Esophagus muscularis mucosa (tissue), 4 donors: ENCODE data around the gene CAMKMT. TPM values are rescaled to one million over a fixed set of nuclear protein-coding genes. Genes with fewer than 3 reads are reported as not detected.

Experiments used
- DNase-seq: peaks from one replicate; pipeline ENCODE4 v3.0.0-alpha.2; 2017; ENCODE audit errors: extremely low spot score
- H3K27ac ChIP-seq, 4 donors: fragments of 200-600 bp; sonication (generic); replicated peaks in 1 of 4; 1 replicate in 3 of 4; 2 replicates in 1 of 4; pipeline ENCODE4 v1.5.1; 2016 to 2019; ENCODE audit warnings: mild to moderate bottlenecking in 1 of 4
- H3K27me3 ChIP-seq, 4 donors: fragments of 200-600 bp; sonication (generic); one replicate each; pipeline versions ENCODE4 v1.5.1 to v1.6.0; 2016 to 2019
- H3K36me3 ChIP-seq, 4 donors: fragments of 200-600 bp; sonication (generic); one replicate each; pipeline ENCODE4 v1.5.1; 2016 to 2019
- H3K4me1 ChIP-seq, 4 donors: fragments of 200-600 bp; sonication (generic); one replicate each; pipeline ENCODE4 v1.5.1; 2016 to 2019
- H3K4me3 ChIP-seq, 4 donors: fragments of 200-600 bp; sonication (generic); 1 replicate in 2 of 4; 2 replicates in 2 of 4; pipeline ENCODE4 v1.5.1; 2016 to 2019; ENCODE audit warnings: mild to moderate bottlenecking in 4 of 4, moderate library complexity in 1 of 4
- H3K9me3 ChIP-seq, 4 donors: fragments of 200-600 bp; sonication (generic); 1 replicate in 3 of 4; 2 replicates in 1 of 4; pipeline ENCODE4 v1.5.1; 2016 to 2019
- CTCF ChIP-seq, 3 experiments: fragments of 200-600 bp in 2 of 3; fragments of 450-650 bp in 1 of 3; sonication (generic) in 2 of 3; IDR thresholded peaks; one replicate each; pipeline ENCODE4 v1.5.1; 2017 to 2019; ENCODE audit warnings: antibody characterized with exemption in 3 of 3, mild to moderate bottlenecking in 2 of 3, moderate library complexity in 1 of 3
- EP300 ChIP-seq: sonication (generic); formaldehyde crosslinking; IDR thresholded peaks from one replicate; pipeline ENCODE4 v1.6.1; 2017; ENCODE audit warnings: antibody characterized with exemption
- POLR2A ChIP-seq: fragments of 450-650 bp; IDR thresholded peaks from one replicate; pipeline ENCODE4 v1.6.1; 2017; ENCODE audit warnings: antibody characterized with exemption, moderate library complexity, mild to moderate bottlenecking, low read depth
- POLR2AphosphoS5 ChIP-seq, 2 donors: sonication (generic); formaldehyde crosslinking; IDR thresholded peaks; one replicate each; pipeline ENCODE4 v1.6.1; 2017; ENCODE audit warnings: antibody characterized with exemption in 2 of 2
- WGBS: methylation state at CpG from one replicate; pipeline ENCODE4 v1.1.5; 2018; 5-methylcytosine and 5-hydroxymethylcytosine counted together
- intact Hi-C: fragments of 100-400 bp; cut with DNase I; formaldehyde crosslinking; loops from one replicate; pipeline ENCODE4 v1.15.1; 2023
- total RNA-seq, 4 donors: library from RNA; depleted of rRNA; stranded (reverse); fragments of >200 nt; gene quantifications; one replicate each; pipeline versions ENCODE4 v1.1.0 to v1.2.1, GENCODE V29; 2016

CAMKMT gene
- total RNA-seq, 4 donors from 2014 or later, result 5.8 to 8.3 (median 6.9) TPM

DNA sequence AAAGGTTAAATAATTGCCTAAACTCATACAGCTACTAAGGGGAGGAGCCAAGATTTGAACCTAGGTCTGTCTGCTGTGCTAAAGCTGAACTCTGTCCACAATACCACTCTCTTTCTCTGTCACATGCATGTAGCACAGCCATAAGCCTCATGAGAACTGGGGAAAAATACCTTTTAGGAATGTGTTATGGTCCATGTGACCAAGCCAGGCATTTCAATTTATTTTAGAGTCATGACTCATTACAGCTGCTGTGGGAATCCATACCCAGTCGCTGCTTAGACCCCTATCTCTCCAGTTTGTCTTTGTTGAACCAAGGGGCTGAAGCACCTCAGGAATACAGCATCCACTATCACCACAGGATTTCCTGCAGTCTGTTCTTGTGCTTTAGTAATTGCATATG lies 379.8 kb downstream of the CAMKMT start:
- Histone ChIP-seq H3K9me3 (peaks cover 0 to 3% (median 0%) of the 10 kb centered on the region in 4 donors), H3K4me1 (peaks cover 5 to 18% (median 16%) of the 10 kb centered on the region in 4 donors), H3K36me3 (no peaks in the 10 kb centered on the region), H3K4me3 (no peak overlapping the region), H3K27ac (no peak overlapping the region), H3K27me3 (no peaks in the 10 kb centered on the region)
- 100% methylated on average over 1 of the region's 1 CpG for WGBS
- no peak for DNase-seq
- TF ChIP-seq POLR2A (no peak), CTCF (IDR thresholded peaks at IDR 0.05) (no peak), EP300 (no peak), POLR2AphosphoS5 (IDR thresholded peaks at IDR 0.05) (no peak)
- intact Hi-C loops, result no loop called here

DNA sequence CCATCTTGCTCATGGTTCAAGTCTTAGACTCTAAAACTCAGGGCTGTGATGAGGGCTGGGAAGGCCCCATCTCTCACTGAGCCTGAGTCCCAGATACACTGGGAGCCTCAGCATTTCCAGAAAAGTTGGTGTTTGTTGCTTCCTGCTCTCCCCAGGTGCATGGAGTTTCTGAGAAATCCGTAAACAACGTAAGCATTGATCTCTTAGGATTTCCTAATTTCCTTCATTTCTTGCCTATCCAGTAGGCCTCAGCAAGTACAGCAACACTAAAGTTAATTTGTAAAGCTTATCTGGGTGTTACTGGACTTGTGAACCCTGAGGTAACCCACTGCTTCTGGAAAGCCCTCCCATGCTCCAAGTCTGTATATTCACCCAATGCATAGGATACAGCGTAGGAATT lies 380.3 kb downstream of the CAMKMT start:
- no peak overlapping the region for H3K27ac ChIP-seq
- no peak for DNase-seq
- no peaks in the 10 kb centered on the region for H3K27me3 ChIP-seq
- TF ChIP-seq CTCF (IDR thresholded peaks at IDR 0.05), result no peak
- TF ChIP-seq POLR2AphosphoS5 (IDR thresholded peaks at IDR 0.05), result no peak
- TF ChIP-seq EP300, result no peak
- TF ChIP-seq POLR2A, result no peak
- H3K4me3 ChIP-seq, result no peak overlapping the region
- peaks cover 7 to 23% (median 18%) of the 10 kb centered on the region in 4 donors for H3K4me1 ChIP-seq
- no peaks in the 10 kb centered on the region for H3K9me3 ChIP-seq
- intact Hi-C loops, result no loop called here
- no peaks in the 10 kb centered on the region for H3K36me3 ChIP-seq
- WGBS, result 98% methylated on average over 3 of the region's 3 CpGs

GRCh38 chr2:44743473-44743872 lies 381.7 kb downstream of the CAMKMT start:
- DNase-seq, result no peak
- WGBS, result 98% methylated on average over 3 of the region's 3 CpGs
- no peak for TF ChIP-seq POLR2A
- no peak for TF ChIP-seq EP300

GRCh38 chr2:44744961-44745892 lies 383.5 kb downstream of the CAMKMT start:
- DNase-seq, result no peak
- intact Hi-C loops, result no loop called here
- TF ChIP-seq POLR2AphosphoS5 (IDR thresholded peaks at IDR 0.05) (no peak), POLR2A (no peak), EP300 (no peak), CTCF (IDR thresholded peaks at IDR 0.05) (no peak)
- H3K4me3 ChIP-seq, result no peak overlapping the region
- no peak overlapping the region for H3K27ac ChIP-seq
- 51% methylated on average over 12 of the region's 12 CpGs for WGBS
- H3K27me3 ChIP-seq, result no peaks in the 10 kb centered on the region
- peaks cover 7 to 23% (median 18%) of the 10 kb centered on the region in 4 donors for H3K4me1 ChIP-seq
- H3K9me3 ChIP-seq, result no peaks in the 10 kb centered on the region
- no peaks in the 10 kb centered on the region for H3K36me3 ChIP-seq

More at GRCh38 chr2:44743473-44743872, 381.7 kb downstream of the CAMKMT start:
- Histone ChIP-seq H3K4me1 (peaks cover 7 to 23% (median 18%) of the 10 kb centered on the region in 4 donors), H3K27me3 (no peaks in the 10 kb centered on the region), H3K36me3 (no peaks in the 10 kb centered on the region), H3K27ac (no peak overlapping the region), H3K9me3 (no peaks in the 10 kb centered on the region), H3K4me3 (no peak overlapping the region)
- intact Hi-C loops, result no loop called here

DNA sequence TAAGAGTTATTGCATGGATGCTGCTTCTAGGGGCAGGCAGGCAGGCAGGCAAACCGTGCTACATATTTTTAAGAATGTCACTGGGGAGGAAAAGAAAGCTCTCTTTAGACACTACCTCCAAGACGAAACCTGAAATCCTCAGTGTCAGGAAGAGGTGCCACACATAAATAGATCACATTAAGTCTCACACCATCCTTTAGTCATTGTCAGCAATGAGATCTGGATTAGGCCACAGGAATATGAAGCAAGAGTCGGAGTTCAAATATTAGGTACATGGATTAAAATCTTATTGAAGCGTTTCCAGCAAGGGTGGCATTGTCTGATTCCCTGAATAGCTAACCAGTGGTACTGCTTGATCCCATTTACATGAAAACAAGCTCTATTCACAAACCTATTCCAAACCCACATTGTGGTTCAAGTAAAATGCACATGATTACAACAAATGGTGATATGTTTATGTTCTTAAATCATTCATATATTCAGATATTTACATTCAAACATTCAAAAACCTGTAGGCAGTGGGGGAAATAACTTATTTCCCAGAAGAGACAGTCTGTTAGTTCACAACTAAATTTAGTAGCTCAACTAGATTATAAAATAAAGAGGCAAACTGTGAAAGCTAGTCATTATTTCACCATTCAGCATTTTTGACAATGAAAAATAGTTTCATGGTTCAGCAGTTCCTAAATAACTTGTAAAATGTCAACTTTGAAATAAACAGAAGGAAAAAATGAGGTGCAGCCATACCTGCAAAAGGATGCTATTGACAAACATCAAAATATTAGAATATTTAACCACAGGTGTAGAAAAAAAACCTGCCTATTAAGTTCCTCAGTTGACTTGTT lies 384.4 kb downstream of the CAMKMT start:
- no peak overlapping the region for H3K27ac ChIP-seq
- no peaks in the 10 kb centered on the region for H3K27me3 ChIP-seq
- H3K4me1 ChIP-seq, result peaks cover 7 to 23% (median 18%) of the 10 kb centered on the region in 4 donors
- no peak for DNase-seq
- H3K9me3 ChIP-seq, result no peaks in the 10 kb centered on the region
- no peak for TF ChIP-seq POLR2AphosphoS5 (IDR thresholded peaks at IDR 0.05)
- no peak for TF ChIP-seq POLR2A
- TF ChIP-seq CTCF (IDR thresholded peaks at IDR 0.05), result no peak
- TF ChIP-seq EP300, result no peak
- no peaks in the 10 kb centered on the region for H3K36me3 ChIP-seq
- intact Hi-C loops, result no loop called here
- WGBS, result 71% methylated on average over 4 of the region's 4 CpGs
- H3K4me3 ChIP-seq, result no peak overlapping the region
